ENCODE data around the gene RGL3. TPM values are rescaled to one million over a fixed set of nuclear protein-coding genes. Genes with fewer than 3 reads are reported as not detected.

Gene RGL3
- total and polyA plus RNA-seq, 2 of the 4 experiments (the other 2 are of a cell fraction) = 0.18 to 0.62 TPM

DNA sequence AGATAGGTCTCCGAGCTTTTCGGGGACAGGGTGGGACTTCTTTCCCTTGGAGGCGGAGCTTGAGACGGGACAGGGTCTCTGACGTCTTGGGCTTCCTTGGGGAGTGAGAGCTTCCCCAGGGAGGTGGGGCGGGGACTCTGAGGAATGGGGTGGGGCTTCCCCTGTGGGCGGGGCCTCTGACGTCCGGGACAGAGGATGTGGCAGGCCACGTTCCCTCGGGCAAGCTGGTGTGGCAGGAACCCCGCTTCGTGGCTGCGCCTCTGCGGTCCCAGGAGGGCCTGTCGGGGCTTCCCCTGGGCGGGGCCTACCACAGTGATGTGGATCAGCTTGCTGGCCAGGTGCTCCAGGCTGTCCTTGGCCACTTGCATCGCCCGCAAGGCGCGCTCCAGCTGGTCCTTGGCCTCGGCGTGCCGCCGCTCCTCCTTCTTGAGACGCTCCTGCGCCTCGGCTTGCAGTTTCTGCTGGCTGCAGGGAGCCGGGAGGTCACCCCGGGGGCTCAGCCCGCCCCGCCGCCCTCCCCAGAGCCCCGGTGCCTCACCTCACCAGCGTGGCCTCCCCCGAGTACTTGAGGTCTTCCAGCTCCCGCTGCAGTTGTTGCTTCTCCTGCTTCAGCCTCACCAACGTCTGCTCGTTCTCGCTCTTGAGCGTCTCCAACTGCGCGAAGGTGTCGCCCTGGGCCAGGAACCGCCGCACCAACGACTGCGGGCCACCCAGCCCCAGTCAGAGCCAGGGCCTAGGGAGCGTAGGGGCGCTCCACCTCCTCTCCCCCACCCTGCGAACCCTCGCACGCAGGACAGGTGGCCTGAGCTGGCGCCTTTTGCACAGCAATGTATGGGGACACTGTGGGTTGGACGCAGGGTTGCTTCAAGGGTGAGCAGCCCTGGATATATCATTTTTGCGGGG lies 3.3 kb upstream of the RGL3 start:
- no peak overlapping the region for H3K18ac ChIP-seq (ENCODE audit: low read depth, low read length)
- BruUV-seq (replicated peaks) = no TSS peak
- POLR2A ChIA-PET (ENCODE audit: unreplicated experiment) = no interaction called here
- H2BK120ac ChIP-seq (ENCODE audit: low read depth, low read length) = no peak overlapping the region
- no peak overlapping the region for H2BK5ac ChIP-seq (ENCODE audit: low read depth, low read length, poor library complexity, severe bottlenecking)
- H2BK15ac ChIP-seq (ENCODE audit: low read depth, low read length) = no peak overlapping the region
- H3K79me1 ChIP-seq (ENCODE audit: low read depth in 1 of 2, low read length in 2 of 2) = no peaks in the 10 kb centered on the region
- no peak overlapping the region for H2BK20ac ChIP-seq (ENCODE audit: low read depth, low read length)
- H3K9me1 ChIP-seq (ENCODE audit: insufficient read depth, low read length) = no peaks in the 10 kb centered on the region
- DNase-seq = no peak
- H3K4ac ChIP-seq (ENCODE audit: low read depth, low read length) = no peak overlapping the region
- no peaks in the 10 kb centered on the region for H4K20me1 ChIP-seq (ENCODE audit: insufficient read depth, low read length)
- peaks cover 2% of the 10 kb centered on the region; the same call in 1 of the 2 replicates for H3K4me1 ChIP-seq (ENCODE audit: control insufficient read depth, insufficient read depth, low read length)
- CTCF ChIA-PET = interaction anchor here (1.2 to 1.5 kb wide), 2 partner anchors 13 to 41 kb away, joined by 4 read pairs; partner anchors contain the start of genes ODAD3 and PRKCSH
- dilution Hi-C loops (cut with HindIII; ENCODE audit: low sequenced_read_pairs, unreplicated experiment) (no loop called here), in situ Hi-C loops (cut with MboI; ENCODE audit: low sequenced_read_pairs) (no loop called here), intact Hi-C loops (cut with micrococcal nuclease) (loop anchor here (5.0 kb wide), 1 partner anchor 40 kb away; the partner anchor contains the start of gene EPOR)
- H3K23ac ChIP-seq (ENCODE audit: low read depth, low read length) = no peak overlapping the region
- H3K4me3 ChIP-seq (ENCODE audit: insufficient read depth, low read depth, low read length) = peak overlapping the region; percentile 12; the same call in 1 of the 2 replicates
- no peak overlapping the region for H4K91ac ChIP-seq (ENCODE audit: insufficient read depth, low read depth, low read length)
- no peaks in the 10 kb centered on the region for H3K9me3 ChIP-seq (ENCODE audit: control insufficient read depth, insufficient read depth, low read length)
- TF ChIP-seq BHLHE40 (IDR thresholded peaks at IDR 0.05; ENCODE audit: low read depth, low read length) = no peak
- H2AK9ac ChIP-seq (replicated peaks; ENCODE audit: low read depth, low read length, poor library complexity) = no peak overlapping the region
- no peak overlapping the region for H2AK5ac ChIP-seq (ENCODE audit: low read depth, low read length)
- H3K27ac ChIP-seq (ENCODE audit: insufficient read depth, low read length) = no peak overlapping the region
- peak overlapping the region; percentile 78 for H2AFZ ChIP-seq (replicated peaks; ENCODE audit: low read length, poor library complexity)
- no peak overlapping the region for H3K9ac ChIP-seq (ENCODE audit: low read depth, low read length)
- H3K56ac ChIP-seq (ENCODE audit: extremely low read depth, insufficient read depth, low read length) = no peak overlapping the region
- H3K14ac ChIP-seq (replicated peaks; ENCODE audit: low read depth, low read length) = no peak overlapping the region
- no peak overlapping the region; a peak in 1 of 4 replicates for H4K8ac ChIP-seq (ENCODE audit: low read depth in 2 of 2, low read length in 2 of 2)
- H3K36me3 ChIP-seq (ENCODE audit: control insufficient read depth, insufficient read depth, low read length) = no peaks in the 10 kb centered on the region
- H3K27me3 ChIP-seq (ENCODE audit: control insufficient read depth, insufficient read depth, low read length) = peaks cover 44% of the 10 kb centered on the region
- WGBS, 2 experiments (ENCODE audit: extremely low coverage in 2 of 2, insufficient read length in 1 of 2) = 27% methylated on average over 10 of the region's 56 CpGs; no CpG with 5 or more reads in 1 of the 2 experiments
- H3K4me2 ChIP-seq (ENCODE audit: low read depth, low read length) = peak overlapping the region; percentile 46; the same call in 1 of the 2 replicates
- no peak overlapping the region for H4K5ac ChIP-seq (ENCODE audit: low read depth, low read length)
- peak; percentile 68 for ATAC-seq (ENCODE audit: low read depth)

All from IMR-90 (cell line).